Mesodermal cell (in vitro differentiated cells): ENCODE measurements around the gene ADGRB3.
"Not testable (repeated sequence)": the region's sequence is repeated elsewhere in the genome, so short reads cannot be mapped to it uniquely, and the experiment has no call there.

ENCODE experiments used
- H3K27ac ChIP-seq: 2 replicates; pipeline ENCODE4 v1.7.0; 2013; ENCODE audit warnings: mild to moderate bottlenecking, low read depth, low read length, moderate library complexity; ENCODE audit not compliant: severe bottlenecking
- H3K36me3 ChIP-seq: 2 replicates; pipeline ENCODE4 v1.7.1; 2013; ENCODE audit warnings: mild to moderate bottlenecking, low read length, moderate library complexity; ENCODE audit not compliant: control insufficient read depth, insufficient read depth
- H3K4me1 ChIP-seq: one replicate; pipeline ENCODE4 v1.7.1; 2013; ENCODE audit warnings: mild to moderate bottlenecking, low read length; ENCODE audit not compliant: insufficient read depth, control insufficient read depth, poor library complexity, severe bottlenecking
- H3K4me3 ChIP-seq: 2 replicates; pipeline ENCODE4 v1.7.0; 2013; ENCODE audit warnings: low read length, control low read depth, mild to moderate bottlenecking; ENCODE audit not compliant: insufficient read depth, poor library complexity, severe bottlenecking; ENCODE audit errors: extremely low read depth
- H3K9me3 ChIP-seq: 2 replicates; pipeline ENCODE4 v1.7.1; 2013; ENCODE audit warnings: mild to moderate bottlenecking, low read length, moderate library complexity; ENCODE audit not compliant: control insufficient read depth
- WGBS, 2 experiments: methylation state at CpG; one replicate each; pipeline ENCODE4 v1.1.5; 2013; ENCODE audit warnings: missing lambda C conversion rate in 2 of 2; ENCODE audit not compliant: insufficient coverage in 2 of 2; 5-methylcytosine and 5-hydroxymethylcytosine counted together

ADGRB3 gene

DNA sequence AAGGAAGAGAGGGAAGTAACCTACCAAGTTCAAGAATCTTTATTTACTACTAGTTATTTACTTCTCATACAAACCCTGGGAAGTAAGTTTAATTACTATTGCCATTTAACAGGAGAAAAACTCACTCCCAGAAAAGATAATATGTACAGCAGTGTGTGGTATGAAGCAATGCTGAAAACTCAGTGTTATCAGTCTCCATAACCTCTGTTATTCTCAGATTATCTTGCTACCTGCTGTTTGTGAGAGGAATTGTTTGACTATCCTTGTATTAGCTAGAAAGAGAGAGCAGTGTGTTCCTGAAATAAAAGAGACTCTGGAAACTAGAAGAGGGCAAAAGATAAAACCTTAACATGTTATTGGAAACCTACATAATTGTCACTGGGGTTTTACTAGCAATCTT, 38.2 kb downstream of the ADGRB3 start:
- H3K36me3 ChIP-seq: no peaks in the 10 kb centered on the region
- no peaks in the 10 kb centered on the region for H3K9me3 ChIP-seq
- no peak overlapping the region for H3K27ac ChIP-seq
- H3K4me1 ChIP-seq: no peaks in the 10 kb centered on the region
- H3K4me3 ChIP-seq: no peak overlapping the region

- Histone ChIP-seq H3K4me3 (no peak overlapping the region), H3K9me3 (no peaks in the 10 kb centered on the region), H3K36me3 (no peaks in the 10 kb centered on the region), H3K4me1 (no peaks in the 10 kb centered on the region), H3K27ac (no peak overlapping the region)
- WGBS, 2 experiments: 67% methylated on average over 1 of the region's 4 CpGs; no CpG with 5 or more reads in 1 of the 2 experiments
Observed at GRCh38 chr6:68675548-68675947, 40.5 kb downstream of the ADGRB3 start.

DNA sequence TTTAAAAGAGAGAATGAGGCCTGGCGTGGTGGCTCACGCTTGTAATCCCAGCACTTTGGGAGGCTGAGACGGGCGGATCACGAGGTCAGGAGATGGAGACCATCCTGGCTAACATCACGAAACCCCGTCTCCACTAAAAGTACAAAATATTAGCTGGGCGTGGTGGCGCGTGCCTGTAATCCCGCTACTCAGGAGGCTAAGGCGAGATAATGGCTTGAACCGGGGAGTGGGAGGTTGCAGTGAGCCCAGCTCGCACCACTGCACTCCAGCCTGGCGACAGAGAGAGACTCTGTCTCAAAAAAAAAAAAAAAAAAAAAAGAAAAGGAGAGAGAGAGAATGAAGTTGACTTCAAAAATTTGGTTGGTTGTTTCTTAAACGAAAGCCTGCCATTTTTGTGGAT, 41.0 kb downstream of the ADGRB3 start:
- H3K4me1 ChIP-seq, H3K36me3 ChIP-seq, H3K4me3 ChIP-seq, H3K9me3 ChIP-seq, H3K27ac ChIP-seq: not testable (repeated sequence)
- WGBS, 2 experiments: 91 to 98% methylated on average over 13 to 15 of the region's 16 CpGs

DNA sequence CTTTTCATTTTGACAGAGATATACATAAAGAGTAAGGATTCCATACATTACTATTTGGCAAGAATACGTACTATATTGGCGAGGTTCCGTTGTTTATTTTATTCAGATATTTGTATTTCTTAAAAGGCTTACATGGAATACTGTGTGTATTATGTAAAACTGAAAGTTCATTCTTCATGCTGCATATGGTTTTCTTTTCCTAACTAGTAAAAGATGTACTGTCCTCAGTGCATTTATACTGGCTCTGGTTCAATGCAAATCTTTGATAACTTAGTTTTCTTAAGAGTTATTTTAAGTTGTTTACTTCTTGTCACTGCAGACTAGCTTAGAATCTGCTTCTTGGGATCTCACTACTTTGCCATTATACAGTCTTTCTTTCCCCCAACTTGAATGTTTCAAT, 42.0 kb downstream of the ADGRB3 start:
- no peaks in the 10 kb centered on the region for H3K36me3 ChIP-seq
- no CpG with 5 or more reads among the region's 3 CpGs for WGBS, 2 experiments
- H3K9me3 ChIP-seq: no peaks in the 10 kb centered on the region
- H3K27ac ChIP-seq: no peak overlapping the region
- H3K4me3 ChIP-seq: no peak overlapping the region
- H3K4me1 ChIP-seq: no peaks in the 10 kb centered on the region

GRCh38 chr6:68679399-68679798, 44.3 kb downstream of the ADGRB3 start:
- no peaks in the 10 kb centered on the region for H3K4me1 ChIP-seq
- H3K36me3 ChIP-seq: no peaks in the 10 kb centered on the region
- H3K9me3 ChIP-seq: no peaks in the 10 kb centered on the region
- no peak overlapping the region for H3K4me3 ChIP-seq
- WGBS, 2 experiments: no CpG with 5 or more reads among the region's 2 CpGs
- H3K27ac ChIP-seq: no peak overlapping the region

GRCh38 chr6:68680264-68680663, 45.2 kb downstream of the ADGRB3 start:
- no peak overlapping the region for H3K4me3 ChIP-seq
- no peaks in the 10 kb centered on the region for H3K36me3 ChIP-seq
- WGBS, 2 experiments: 72 to 100% methylated on average over 1 to 2 of the region's 2 CpGs
- H3K27ac ChIP-seq: no peak overlapping the region
- no peaks in the 10 kb centered on the region for H3K9me3 ChIP-seq
- H3K4me1 ChIP-seq: no peaks in the 10 kb centered on the region

DNA sequence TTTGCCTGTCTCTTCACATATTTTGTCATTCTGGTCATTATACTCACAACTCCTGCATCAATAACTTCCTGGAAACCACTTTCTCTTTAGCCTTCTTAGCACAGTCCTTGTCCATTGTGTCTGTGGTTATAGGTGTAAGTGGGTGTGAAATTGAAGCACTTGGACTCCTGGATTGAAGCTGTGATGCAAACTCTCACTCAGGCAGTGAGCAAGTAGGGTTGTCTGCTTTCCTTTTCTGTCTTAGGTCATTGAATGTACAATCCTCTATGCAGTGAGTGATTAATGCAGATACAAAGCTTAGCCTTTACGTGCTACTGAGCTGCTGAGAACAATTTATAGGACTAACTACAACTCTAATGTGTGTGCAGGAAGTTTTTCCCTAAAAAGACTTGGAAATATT, 54.8 kb downstream of the ADGRB3 start:
- Histone ChIP-seq H3K9me3 (no peaks in the 10 kb centered on the region), H3K27ac (no peak overlapping the region), H3K4me1 (no peaks in the 10 kb centered on the region), H3K4me3 (no peak overlapping the region), H3K36me3 (no peaks in the 10 kb centered on the region)
- 83% methylated on average over 1 of the region's 1 CpG; no CpG with 5 or more reads in 1 of the 2 experiments for WGBS, 2 experiments

- Histone ChIP-seq H3K27ac (no peak overlapping the region), H3K36me3 (no peaks in the 10 kb centered on the region), H3K4me3 (no peak overlapping the region), H3K4me1 (no peaks in the 10 kb centered on the region), H3K9me3 (no peaks in the 10 kb centered on the region)
- WGBS, 2 experiments: no CpG with 5 or more reads among the region's 3 CpGs
Observed at GRCh38 chr6:68691120-68691519, 56.0 kb downstream of the ADGRB3 start.

DNA sequence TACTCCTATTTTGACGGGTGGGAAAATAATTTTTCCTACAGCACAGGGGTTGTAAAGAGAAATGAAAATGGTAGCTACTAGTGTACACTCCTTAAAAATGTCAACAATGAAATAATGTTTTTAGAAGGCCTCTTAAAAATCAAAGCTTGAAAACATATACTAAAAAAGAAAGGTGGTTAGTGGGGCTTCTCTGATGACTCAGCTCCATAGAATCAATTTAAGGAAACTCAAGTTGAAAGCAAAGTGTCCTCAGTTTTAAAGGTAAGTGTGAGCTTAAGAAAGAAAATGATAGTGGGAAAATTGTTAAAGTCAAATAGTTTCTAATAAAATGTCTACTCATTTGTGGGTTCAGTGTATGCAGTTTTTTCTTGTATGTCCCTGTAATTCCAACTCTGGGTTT, 58.2 kb downstream of the ADGRB3 start:
- no peak overlapping the region for H3K27ac ChIP-seq
- H3K4me1 ChIP-seq: no peaks in the 10 kb centered on the region
- no peaks in the 10 kb centered on the region for H3K36me3 ChIP-seq
- WGBS, 2 experiments: no CpG with 5 or more reads among the region's 1 CpG
- H3K9me3 ChIP-seq: no peaks in the 10 kb centered on the region
- H3K4me3 ChIP-seq: no peak overlapping the region

GRCh38 chr6:68695403-68695802, 60.3 kb downstream of the ADGRB3 start:
- Histone ChIP-seq H3K4me3 (no peak overlapping the region), H3K9me3 (no peaks in the 10 kb centered on the region), H3K27ac (no peak overlapping the region), H3K4me1 (no peaks in the 10 kb centered on the region), H3K36me3 (no peaks in the 10 kb centered on the region)
- 86 to 90% methylated on average over 4 of the region's 4 CpGs for WGBS, 2 experiments

DNA sequence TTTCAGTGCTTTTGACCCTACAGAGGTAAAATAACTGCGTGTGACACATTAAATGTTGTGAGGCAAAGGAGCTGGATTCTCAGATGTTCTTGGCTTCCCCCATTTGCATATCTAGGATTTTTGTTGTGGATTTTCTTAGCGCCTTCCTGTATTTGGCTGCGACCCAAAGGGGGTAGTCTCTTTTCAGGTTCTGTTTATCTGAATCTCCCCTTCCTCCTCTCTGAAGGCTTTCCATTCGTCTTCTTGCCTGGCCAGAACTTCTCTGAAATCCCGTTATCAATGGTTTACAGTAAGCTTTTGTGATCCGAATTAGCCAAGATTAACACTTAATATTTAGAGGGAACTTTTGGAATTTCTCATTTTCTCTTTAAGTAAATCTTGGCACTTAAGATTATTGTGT, 60.8 kb downstream of the ADGRB3 start:
- H3K27ac ChIP-seq: no peak overlapping the region
- no peak overlapping the region for H3K4me3 ChIP-seq
- 89 to 90% methylated on average over 1 to 2 of the region's 6 CpGs for WGBS, 2 experiments
- H3K36me3 ChIP-seq: no peaks in the 10 kb centered on the region
- no peaks in the 10 kb centered on the region for H3K9me3 ChIP-seq
- H3K4me1 ChIP-seq: no peaks in the 10 kb centered on the region

GRCh38 chr6:68697394-68697793, 62.3 kb downstream of the ADGRB3 start:
- no peak overlapping the region for H3K4me3 ChIP-seq
- no peak overlapping the region for H3K27ac ChIP-seq
- H3K36me3 ChIP-seq: no peaks in the 10 kb centered on the region
- no peaks in the 10 kb centered on the region for H3K9me3 ChIP-seq
- WGBS, 2 experiments: no CpG with 5 or more reads among the region's 1 CpG
- H3K4me1 ChIP-seq: no peaks in the 10 kb centered on the region
